D721Med (cell line): ENCODE measurements around the gene PCGF3.

Source experiments
- DNase-seq: peaks from one replicate; pipeline ENCODE4 v3.0.0; 2011; ENCODE audit warnings: low spot score; ENCODE audit not compliant: insufficient read length
- FAIRE-seq: peaks from 2 replicates; lab custom pipeline; 2011; peaks lifted over from hg19 to GRCh38; lab: Jason Lieb, UNC
- CTCF ChIP-seq: IDR thresholded peaks from 2 replicates; pipeline ENCODE4 v1.5.1; 2012; ENCODE audit warnings: mild to moderate bottlenecking, control low read depth; ENCODE audit not compliant: insufficient read depth; ENCODE audit errors: missing control alignments

PCGF3 gene

GRCh38 chr4:814312-814850, 108.7 kb downstream of the PCGF3 start:
- TF ChIP-seq CTCF: no peak
- FAIRE-seq: no peak
- no peak for DNase-seq

- no peak for DNase-seq
- TF ChIP-seq CTCF: no peak
- FAIRE-seq: no peak
Observed at GRCh38 chr4:815464-816146, 110.0 kb downstream of the PCGF3 start.

GRCh38 chr4:818106-818921, 112.7 kb downstream of the PCGF3 start:
- DNase-seq: no peak
- TF ChIP-seq CTCF: no peak
- no peak for FAIRE-seq

GRCh38 chr4:819401-820229, 114.0 kb downstream of the PCGF3 start:
- TF ChIP-seq CTCF: no peak
- DNase-seq (no peak), FAIRE-seq (no peak)
